Heart left ventricle (tissue), 13 donors: Measurements from ENCODE around the gene NCAPD3.

Experiments used
- CTCF ChIP-seq, 12 donors: fragments of 200-600 bp; sonication (generic) in 4 of 12; IDR thresholded peaks; one replicate each; pipeline versions ENCODE4 v1.5.0 to v1.8.0; 2018 to 2022; ENCODE audit warnings: antibody characterized with exemption in 12 of 12, mild to moderate bottlenecking in 5 of 12
- POLR2A ChIP-seq, 2 donors: fragments of 450-650 bp; IDR thresholded peaks; one replicate each; pipeline ENCODE4 v1.6.1; 2017; ENCODE audit warnings: antibody characterized with exemption in 2 of 2, mild to moderate bottlenecking in 2 of 2, moderate library complexity in 2 of 2
- donor health status: ischemic (EF 13 %, LVEDD 7.1; RV severe dilation, severe dysfunction).
- donor health status: DM: no; HTN: yes; CAD: no.
- donor health status: DM: no; HTN: no; CAD: no.
- donor health status: ischemic (EF 25% LVEDD 6.9; RV normal size, moderate dysfunction).
- donor health status: ischemic (EF 25% LVEDD 5.7; RV mildly dilated, moderate dysfunction).
- donor health status: ischemic (EF 35%, LVEDD 5.7; RV mildly dilated, moderate dysfunction).
- donor health status: nonischemic (EF 11% LVEDD 7.7; RV severe dilation, severe dysfunction).
- donor health status: DM: yes; HTN: yes; CAD: no.
- donor health status: PGD.
- donor health status: ischemic (EF 29% LVEDD 5.4; RV normal size, mild dysfunction).
- donor health status: nonischemic (EF 23%, LVEDD 6.1; RV moderate dilation, normal function).

DNA sequence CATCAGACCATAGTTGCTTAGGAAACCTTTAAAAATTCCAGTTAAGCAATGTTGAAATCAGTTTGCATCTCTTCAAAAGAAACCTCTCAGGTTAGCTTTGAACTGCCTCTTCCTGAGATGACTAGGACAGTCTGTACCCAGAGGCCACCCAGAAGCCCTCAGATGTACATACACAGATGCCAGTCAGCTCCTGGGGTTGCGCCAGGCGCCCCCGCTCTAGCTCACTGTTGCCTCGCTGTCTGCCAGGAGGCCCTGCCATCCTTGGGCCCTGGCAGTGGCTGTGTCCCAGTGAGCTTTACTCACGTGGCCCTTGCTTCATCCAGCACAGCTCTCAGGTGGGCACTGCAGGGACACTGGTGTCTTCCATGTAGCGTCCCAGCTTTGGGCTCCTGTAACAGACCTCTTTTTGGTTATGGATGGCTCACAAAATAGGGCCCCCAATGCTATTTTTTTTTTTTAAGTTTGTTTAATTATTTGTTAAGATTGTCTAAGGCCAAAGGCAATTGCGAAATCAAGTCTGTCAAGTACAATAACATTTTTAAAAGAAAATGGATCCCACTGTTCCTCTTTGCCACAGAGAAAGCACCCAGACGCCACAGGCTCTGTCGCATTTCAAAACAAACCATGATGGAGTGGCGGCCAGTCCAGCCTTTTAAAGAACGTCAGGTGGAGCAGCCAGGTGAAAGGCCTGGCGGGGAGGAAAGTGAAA is 73.4 kb downstream of the NCAPD3 start:
- TF ChIP-seq CTCF (IDR thresholded peaks at IDR 0.05) = no peak
- no peak for TF ChIP-seq POLR2A (IDR thresholded peaks at IDR 0.05)
